Mammary epithelial cell (primary cell): ENCODE results near the gene EXOC4.

Experiments used
- CTCF ChIP-seq, 2 donors: IDR thresholded peaks in 1 of 2; conservative IDR thresholded peaks in 1 of 2; 2 replicates each; pipeline ENCODE4 v1.5.1; 2011 to 2012; ENCODE audit warnings: inconsistent platforms in 2 of 2, low read length in 2 of 2, mild to moderate bottlenecking in 2 of 2, control low read depth in 1 of 2, low read depth in 1 of 2; ENCODE audit not compliant: insufficient read depth in 1 of 2; ENCODE audit errors: extremely low read depth in 1 of 2
- EZH2 ChIP-seq: IDR thresholded peaks from 2 replicates; pipeline ENCODE4 v1.6.1; 2012; ENCODE audit warnings: low read length, inconsistent platforms, borderline replicate concordance

DNA sequence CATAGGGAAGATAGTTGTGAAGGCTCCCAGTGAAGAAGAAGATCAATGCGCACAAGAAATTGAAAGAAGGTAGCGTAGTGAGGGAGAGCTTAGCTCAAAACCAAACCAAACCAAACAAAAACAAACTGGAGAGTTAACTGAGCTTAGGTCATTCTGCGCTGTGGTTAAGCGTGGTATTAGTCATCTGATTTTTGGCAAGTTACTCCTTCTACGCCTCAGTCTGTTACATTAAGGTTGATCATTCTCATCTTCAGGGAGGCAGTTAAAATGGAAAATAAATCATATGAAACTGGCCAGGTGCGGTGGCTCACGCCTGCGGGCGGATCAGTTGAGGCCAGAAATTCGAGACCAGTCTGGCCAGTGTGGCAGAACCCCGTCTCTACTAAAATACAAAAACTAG lies 259.7 kb downstream of the EXOC4 start:
- TF ChIP-seq CTCF (conservative IDR thresholded peaks at IDR 0.05 in 1 of 2, IDR thresholded peaks at IDR 0.05 in 1 of 2; ENCODE audit: extremely low read depth in 1 of 2, insufficient read depth in 1 of 2, low read depth in 1 of 2, low read length in 2 of 2): no peak
- TF ChIP-seq EZH2: no peak
